ENCODE results near the gene SNAP91.

GRCh38 chr6:83633149-83633548 is 75.8 kb downstream of the SNAP91 start:
- TF ChIP-seq, protein P1, sequence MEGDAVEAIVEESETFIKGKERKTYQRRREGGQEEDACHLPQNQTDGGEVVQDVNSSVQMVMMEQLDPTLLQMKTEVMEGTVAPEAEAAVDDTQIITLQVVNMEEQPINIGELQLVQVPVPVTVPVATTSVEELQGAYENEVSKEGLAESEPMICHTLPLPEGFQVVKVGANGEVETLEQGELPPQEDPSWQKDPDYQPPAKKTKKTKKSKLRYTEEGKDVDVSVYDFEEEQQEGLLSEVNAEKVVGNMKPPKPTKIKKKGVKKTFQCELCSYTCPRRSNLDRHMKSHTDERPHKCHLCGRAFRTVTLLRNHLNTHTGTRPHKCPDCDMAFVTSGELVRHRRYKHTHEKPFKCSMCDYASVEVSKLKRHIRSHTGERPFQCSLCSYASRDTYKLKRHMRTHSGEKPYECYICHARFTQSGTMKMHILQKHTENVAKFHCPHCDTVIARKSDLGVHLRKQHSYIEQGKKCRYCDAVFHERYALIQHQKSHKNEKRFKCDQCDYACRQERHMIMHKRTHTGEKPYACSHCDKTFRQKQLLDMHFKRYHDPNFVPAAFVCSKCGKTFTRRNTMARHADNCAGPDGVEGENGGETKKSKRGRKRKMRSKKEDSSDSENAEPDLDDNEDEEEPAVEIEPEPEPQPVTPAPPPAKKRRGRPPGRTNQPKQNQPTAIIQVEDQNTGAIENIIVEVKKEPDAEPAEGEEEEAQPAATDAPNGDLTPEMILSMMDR (IDR thresholded peaks at IDR 0.05; ENCODE audit: insufficient read depth, low read depth, low read length): no peak
- no peak for TF ChIP-seq EZH2 (IDR thresholded peaks at IDR 0.05; ENCODE audit: insufficient read depth, low read length)
